HepG2 (cell line): ENCODE data around the gene ETS2. TPM values are rescaled to one million over a fixed set of nuclear protein-coding genes. Genes with fewer than 3 reads are reported as not detected.

Source experiments
- ATAC-seq: fragments of 200-7000 bp; cut with Tn5 transposase; 3 replicates; pipeline ENCODE4 v1.9.1; 2020; ENCODE audit warnings: mild to moderate bottlenecking, moderate library complexity
- BruUV-seq: library from RNA; stranded (reverse); fragments of 400-500 nt; replicated peaks from 2 replicates; lab custom pipeline; 2021; lab: Mats Ljungman, UMichigan
- CTCF ChIA-PET: fragments of 300-600 bp; formaldehyde crosslinking; extraction: SDS; loops from one replicate; lab custom pipeline; 2021; ENCODE audit warnings: low total read pairs, inconsistent platforms, low intra/inter-chr PET ratio; lab: Yijun Ruan, JAX
- POLR2A ChIA-PET: fragments of 350-600 bp; sonication (Branson Sonifier 250); formaldehyde crosslinking; loops from one replicate; lab custom pipeline; 2020; ENCODE audit warnings: antibody characterized with exemption, inconsistent platforms; lab: Yijun Ruan, JAX
- DNase-seq: peaks from one replicate; pipeline ENCODE4 v3.0.0-alpha.2; 2015; ENCODE audit warnings: low spot score
- FAIRE-seq: peaks from 3 replicates; lab custom pipeline; 2011; peaks lifted over from hg19 to GRCh38; lab: Jason Lieb, UNC
- H2AFZ ChIP-seq: one replicate; pipeline ENCODE4 v1.6.1; 2011; ENCODE audit warnings: low read length, inconsistent platforms
- H3K27ac ChIP-seq: fragments of 300-600 bp; 3 replicates; pipeline ENCODE4 v1.8.0; 2011; ENCODE audit warnings: mixed run types, mild to moderate bottlenecking, mixed read lengths, low read length, inconsistent platforms; ENCODE audit not compliant: insufficient read depth; ENCODE audit errors: extremely low read length
- H3K27me3 ChIP-seq, 2 experiments: fragments of 200-600 bp in 1 of 2; 2 replicates in 1 of 2; 3 replicates in 1 of 2; pipeline versions ENCODE4 v1.6.0 to v1.8.0; 2011; ENCODE audit warnings: low read length in 2 of 2, mild to moderate bottlenecking in 2 of 2, moderate library complexity in 2 of 2, inconsistent platforms in 1 of 2; ENCODE audit not compliant: insufficient read depth in 2 of 2, control insufficient read depth in 1 of 2
- H3K36me3 ChIP-seq, 2 experiments: fragments of 200-600 bp in 1 of 2; replicated peaks in 1 of 2; 2 replicates in 1 of 2; 3 replicates in 1 of 2; pipeline versions ENCODE4 v1.5.1 to v1.8.0; 2011; ENCODE audit warnings: low read length in 2 of 2, inconsistent platforms in 1 of 2; ENCODE audit not compliant: insufficient read depth in 2 of 2, control insufficient read depth in 1 of 2
- H3K4me1 ChIP-seq: 2 replicates; pipeline ENCODE4 v1.5.1; 2012; ENCODE audit warnings: low read length, inconsistent platforms; ENCODE audit not compliant: insufficient read depth
- H3K4me2 ChIP-seq: 2 replicates; pipeline ENCODE4 v1.6.0; 2011; ENCODE audit warnings: low read depth, low read length, inconsistent platforms
- H3K4me3 ChIP-seq, 3 experiments: fragments of 200-600 bp in 1 of 3; sonication (generic), shearing (Covaris generic) in 1 of 3; replicated peaks in 1 of 3; 2 replicates each; pipeline ENCODE4 v1.5.1; 2011 to 2016; ENCODE audit warnings: low read length in 3 of 3, inconsistent platforms in 2 of 3, low read depth in 2 of 3, mild to moderate bottlenecking in 2 of 3, control low read depth in 1 of 3, mixed read lengths in 1 of 3; ENCODE audit not compliant: insufficient read depth in 1 of 3
- H3K79me2 ChIP-seq: one replicate; pipeline ENCODE4 v1.6.1; 2011; ENCODE audit warnings: low read length, inconsistent platforms; ENCODE audit not compliant: insufficient read depth
- H3K9ac ChIP-seq: 2 replicates; pipeline ENCODE4 v1.6.0; 2011; ENCODE audit warnings: mild to moderate bottlenecking, low read depth, low read length, inconsistent platforms; ENCODE audit not compliant: insufficient read depth
- H3K9me3 ChIP-seq: 2 replicates; pipeline ENCODE4 v1.5.1; 2012; ENCODE audit warnings: mild to moderate bottlenecking, low read length
- H4K20me1 ChIP-seq: 2 replicates; pipeline ENCODE4 v1.6.0; 2011; ENCODE audit warnings: inconsistent platforms, mild to moderate bottlenecking, low read length, moderate library complexity; ENCODE audit not compliant: insufficient read depth
- CBX1 ChIP-seq: IDR thresholded peaks from one replicate; pipeline ENCODE4 v1.6.1; 2016; ENCODE audit warnings: antibody characterized with exemption, low read depth
- HES4 ChIP-seq: sonication (generic); formaldehyde crosslinking; IDR thresholded peaks from 2 replicates; pipeline ENCODE4 v1.9.0; 2021; ENCODE audit warnings: mild to moderate bottlenecking, missing genetic modification reagents, borderline replicate concordance
- MXI1 ChIP-seq: IDR thresholded peaks from 3 replicates; pipeline ENCODE4 v1.6.1; 2012; ENCODE audit warnings: low read depth, low read length, inconsistent platforms, borderline replicate concordance
- NFKBIZ ChIP-seq: IDR thresholded peaks from 2 replicates; pipeline ENCODE4 v1.6.1; 2018; ENCODE audit warnings: missing genetic modification reagents, missing compliant biosample characterization
- POLR2AphosphoS2 ChIP-seq: IDR thresholded peaks from 2 replicates; pipeline ENCODE4 v1.6.1; 2011; ENCODE audit warnings: low read depth, low read length, improper control_type of control experiment
- SNRNP70 ChIP-seq: fragments of 200-400 bp; formaldehyde crosslinking; IDR thresholded peaks from 2 replicates; pipeline ENCODE4 v1.6.1; 2017; ENCODE audit warnings: mild to moderate bottlenecking, low read depth, low read length, moderate library complexity
- SP1 ChIP-seq, 2 experiments: fragments of 450-650 bp in 1 of 2; sonication (generic) in 1 of 2; formaldehyde crosslinking in 1 of 2; IDR thresholded peaks; 2 replicates each; pipeline versions ENCODE4 v1.4.0 to v1.6.1; 2016 to 2020; ENCODE audit warnings: missing genetic modification reagents in 1 of 2
- ZNF33B ChIP-seq: sonication (generic); formaldehyde crosslinking; IDR thresholded peaks from 2 replicates; pipeline ENCODE4 v1.5.1; 2020; ENCODE audit warnings: mild to moderate bottlenecking, missing genetic modification reagents
- ZNF543 ChIP-seq: sonication (generic); formaldehyde crosslinking; IDR thresholded peaks from 2 replicates; pipeline ENCODE4 v1.4.0; 2020; ENCODE audit warnings: mild to moderate bottlenecking, missing genetic modification reagents
- ZNF674 ChIP-seq: sonication (generic); formaldehyde crosslinking; IDR thresholded peaks from 2 replicates; pipeline ENCODE4 v1.5.0; 2020; ENCODE audit warnings: low read depth, mild to moderate bottlenecking, missing genetic modification reagents
- ZNF775 ChIP-seq: sonication (generic); formaldehyde crosslinking; IDR thresholded peaks from 2 replicates; pipeline ENCODE4 v1.4.0; 2020; ENCODE audit warnings: missing genetic modification reagents, mild to moderate bottlenecking, moderate library complexity, borderline replicate concordance
- WGBS: methylation state at CpG from one replicate; pipeline ENCODE4 v1.1.6; 2017; ENCODE audit warnings: low lambda C conversion rate; 5-methylcytosine and 5-hydroxymethylcytosine counted together
- in situ Hi-C: cut with HindIII; loops from 2 replicates; pipeline ENCODE4 v1.10.0; 2017; ENCODE audit warnings: low pct_unique_long_range_greater_than_20kb; ENCODE audit not compliant: extremely low pct_ligation_motif_present
- intact Hi-C: fragments of 100-400 bp; cut with micrococcal nuclease; formaldehyde crosslinking; loops from one replicate; pipeline ENCODE4 v1.10.0; 2022; ENCODE audit not compliant: unreplicated experiment
- polyA plus RNA-seq, 8 experiments: library from polyadenylated mRNA; depleted of rRNA in 3 of 8; stranded (reverse) in 7 of 8; unstranded in 1 of 8; fragments of >200 nt; fragmentation: Illumina TruSeq in 4 of 8; extraction: Trizol in 4 of 8; gene quantifications; 2 replicates each; pipeline versions ENCODE4 v1.2.1 to v1.2.3, GENCODE V29; 2011 to 2016; ENCODE audit warnings: low read depth in 4 of 8, missing spikeins in 1 of 8, mixed read lengths in 1 of 8; ENCODE audit not compliant: insufficient read depth in 1 of 8
- total RNA-seq, 5 experiments: library from RNA; depleted of rRNA; stranded (reverse); fragments of >200 nt; fragmentation: Illumina TruSeq; extraction: Trizol; gene quantifications; 2 replicates each; pipeline ENCODE4 v1.2.3, GENCODE V29; 2016; ENCODE audit warnings: low read depth in 1 of 5
- TF ChIP-seq, protein P1 (sequence below): sonication (generic); formaldehyde crosslinking; IDR thresholded peaks from 2 replicates; pipeline ENCODE4 v1.5.1; 2020; ENCODE audit warnings: mild to moderate bottlenecking, missing genetic modification reagents, borderline replicate concordance
- TF ChIP-seq, protein P2 (sequence below): sonication (generic); formaldehyde crosslinking; IDR thresholded peaks from 2 replicates; pipeline ENCODE4 v1.8.0; 2022; ENCODE audit warnings: missing genetic modification reagents, mild to moderate bottlenecking, moderate library complexity, borderline replicate concordance
- TF ChIP-seq, protein P3 (sequence below): sonication (generic); formaldehyde crosslinking; IDR thresholded peaks from 2 replicates; pipeline ENCODE4 v1.8.1; 2023; ENCODE audit warnings: missing genetic modification reagents, inconsistent platforms, borderline replicate concordance
- TF ChIP-seq, protein P4 (sequence below): sonication (generic); formaldehyde crosslinking; IDR thresholded peaks from 2 replicates; pipeline ENCODE4 v1.8.1; 2023; ENCODE audit warnings: missing genetic modification reagents, mild to moderate bottlenecking, borderline replicate concordance

ETS2 gene
- total and polyA plus RNA-seq, 2 of the 13 experiments (the other 11 are each of a cell fraction or from before 2014, with no cell fraction given), result 24.6 to 64.4 TPM

DNA sequence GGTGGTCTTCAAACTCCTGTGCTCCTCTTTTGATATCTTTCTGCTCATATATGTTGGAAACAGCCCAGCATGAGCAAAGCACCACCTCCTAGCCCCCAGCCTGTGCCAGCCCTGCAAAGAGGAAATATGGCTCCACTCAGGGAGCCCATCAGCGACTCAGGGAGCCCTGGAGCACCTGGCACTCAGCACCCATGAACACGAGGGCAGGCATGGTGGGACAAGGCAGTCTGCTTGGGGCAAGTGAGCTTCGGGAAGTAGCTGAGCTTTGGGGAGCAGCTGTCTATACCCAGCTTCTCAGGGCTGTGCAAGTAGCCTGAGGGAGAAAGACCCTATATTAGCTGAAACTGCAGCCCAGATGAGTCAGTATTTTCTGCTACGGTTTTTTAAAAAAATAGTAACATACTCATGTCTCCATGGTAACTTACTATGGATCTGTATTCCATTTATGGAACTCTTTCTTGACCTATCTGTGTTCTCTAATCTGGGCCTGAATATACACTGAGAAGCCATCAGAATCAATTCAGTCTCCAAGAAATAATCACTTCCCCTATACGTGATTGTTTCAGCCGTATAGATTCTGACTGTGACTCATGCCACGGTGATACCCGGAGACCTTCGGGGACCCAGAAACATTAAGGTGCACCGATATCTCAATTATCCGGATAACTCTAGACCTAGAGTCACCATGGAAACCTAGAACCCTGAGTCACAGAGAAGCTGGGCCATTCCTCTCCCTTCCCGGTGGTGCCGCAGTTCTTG is 1.5 kb upstream of the ETS2 start:
- intact Hi-C loops (loop anchor here (10.0 kb wide), 1 partner anchor 331 kb away; no protein-coding TSS in a partner anchor), in situ Hi-C loops (loop anchor here (10.0 kb wide), 1 partner anchor 321 kb away; no protein-coding TSS in a partner anchor)
- FAIRE-seq, result no peak
- peaks cover 32% of the 10 kb centered on the region for H3K79me2 ChIP-seq
- 94% methylated on average over 10 of the region's 13 CpGs for WGBS
- H3K4me1 ChIP-seq, result peaks cover 74% of the 10 kb centered on the region
- TF ChIP-seq HES4 (CRISPR knock-in tag), result no peak
- TF ChIP-seq, protein P1, sequence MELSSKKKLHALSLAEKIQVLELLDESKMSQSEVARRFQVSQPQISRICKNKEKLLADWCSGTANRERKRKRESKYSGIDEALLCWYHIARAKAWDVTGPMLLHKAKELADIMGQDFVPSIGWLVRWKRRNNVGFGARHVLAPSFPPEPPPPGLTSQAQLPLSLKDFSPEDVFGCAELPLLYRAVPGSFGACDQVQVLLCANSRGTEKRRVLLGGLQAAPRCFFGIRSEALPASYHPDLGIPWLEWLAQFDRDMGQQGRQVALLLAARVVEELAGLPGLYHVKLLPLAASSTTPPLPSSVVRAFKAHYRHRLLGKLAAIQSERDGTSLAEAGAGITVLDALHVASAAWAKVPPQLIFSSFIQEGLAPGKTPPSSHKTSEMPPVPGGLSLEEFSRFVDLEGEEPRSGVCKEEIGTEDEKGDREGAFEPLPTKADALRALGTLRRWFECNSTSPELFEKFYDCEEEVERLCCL (CRISPR knock-in tag), result no peak
- TF ChIP-seq SP1 (IDR thresholded peaks at IDR 0.05), result no peak
- no peak for TF ChIP-seq SP1 (CRISPR knock-in tag; IDR thresholded peaks at IDR 0.05)
- no peak for TF ChIP-seq MXI1
- TF ChIP-seq ZNF674 (CRISPR knock-in tag), result no peak
- TF ChIP-seq, protein P2, sequence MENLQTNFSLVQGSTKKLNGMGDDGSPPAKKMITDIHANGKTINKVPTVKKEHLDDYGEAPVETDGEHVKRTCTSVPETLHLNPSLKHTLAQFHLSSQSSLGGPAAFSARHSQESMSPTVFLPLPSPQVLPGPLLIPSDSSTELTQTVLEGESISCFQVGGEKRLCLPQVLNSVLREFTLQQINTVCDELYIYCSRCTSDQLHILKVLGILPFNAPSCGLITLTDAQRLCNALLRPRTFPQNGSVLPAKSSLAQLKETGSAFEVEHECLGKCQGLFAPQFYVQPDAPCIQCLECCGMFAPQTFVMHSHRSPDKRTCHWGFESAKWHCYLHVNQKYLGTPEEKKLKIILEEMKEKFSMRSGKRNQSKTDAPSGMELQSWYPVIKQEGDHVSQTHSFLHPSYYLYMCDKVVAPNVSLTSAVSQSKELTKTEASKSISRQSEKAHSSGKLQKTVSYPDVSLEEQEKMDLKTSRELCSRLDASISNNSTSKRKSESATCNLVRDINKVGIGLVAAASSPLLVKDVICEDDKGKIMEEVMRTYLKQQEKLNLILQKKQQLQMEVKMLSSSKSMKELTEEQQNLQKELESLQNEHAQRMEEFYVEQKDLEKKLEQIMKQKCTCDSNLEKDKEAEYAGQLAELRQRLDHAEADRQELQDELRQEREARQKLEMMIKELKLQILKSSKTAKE (CRISPR knock-in tag), result no peak
- TF ChIP-seq POLR2AphosphoS2, result no peak
- TF ChIP-seq, protein P3, sequence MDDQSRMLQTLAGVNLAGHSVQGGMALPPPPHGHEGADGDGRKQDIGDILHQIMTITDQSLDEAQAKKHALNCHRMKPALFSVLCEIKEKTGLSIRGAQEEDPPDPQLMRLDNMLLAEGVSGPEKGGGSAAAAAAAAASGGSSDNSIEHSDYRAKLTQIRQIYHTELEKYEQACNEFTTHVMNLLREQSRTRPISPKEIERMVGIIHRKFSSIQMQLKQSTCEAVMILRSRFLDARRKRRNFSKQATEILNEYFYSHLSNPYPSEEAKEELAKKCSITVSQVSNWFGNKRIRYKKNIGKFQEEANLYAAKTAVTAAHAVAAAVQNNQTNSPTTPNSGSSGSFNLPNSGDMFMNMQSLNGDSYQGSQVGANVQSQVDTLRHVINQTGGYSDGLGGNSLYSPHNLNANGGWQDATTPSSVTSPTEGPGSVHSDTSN, result no peak
- TF ChIP-seq ZNF543, result no peak
- TF ChIP-seq ZNF33B (CRISPR knock-in tag), result no peak
- TF ChIP-seq ZNF775 (CRISPR knock-in tag), result no peak
- TF ChIP-seq, protein P4, sequence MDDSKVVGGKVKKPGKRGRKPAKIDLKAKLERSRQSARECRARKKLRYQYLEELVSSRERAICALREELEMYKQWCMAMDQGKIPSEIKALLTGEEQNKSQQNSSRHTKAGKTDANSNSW (CRISPR knock-in tag), result no peak
- TF ChIP-seq SNRNP70, result no peak
- TF ChIP-seq CBX1, result no peak
- TF ChIP-seq NFKBIZ (CRISPR knock-in tag), result no peak
- no peak overlapping the region for H3K27ac ChIP-seq
- H3K4me2 ChIP-seq, result 0 out of 2 replicates have a peak overlapping the region, but pooled peaks have one; percentile 85
- H3K9me3 ChIP-seq, result no peaks in the 10 kb centered on the region
- no peak for DNase-seq
- H3K9ac ChIP-seq, result no peak overlapping the region
- peaks cover 17% of the 10 kb centered on the region for H4K20me1 ChIP-seq
- peaks cover 2% of the 10 kb centered on the region in 2 experiments; a peak in 3 of 5 replicates for H3K36me3 ChIP-seq
- H3K27me3 ChIP-seq, result no peaks in the 10 kb centered on the region; a peak in 1 of 5 replicates
- no TSS peak for BruUV-seq
- no peak overlapping the region for H2AFZ ChIP-seq
- ATAC-seq, result no peak
- POLR2A ChIA-PET, result interaction anchor here (4.2 kb wide), 1 partner anchor 16 kb away, joined by 28 read pairs; no protein-coding TSS in a partner anchor
- H3K4me3 ChIP-seq, result no peak overlapping the region
- CTCF ChIA-PET, result no interaction called here
